GM19238 (cell line): ENCODE results near the gene C6orf132.

ENCODE experiments used
- DNase-seq: peaks from one replicate; pipeline ENCODE4 v3.0.0; 2011; ENCODE audit warnings: low spot score; ENCODE audit not compliant: insufficient read length

Gene C6orf132

DNA sequence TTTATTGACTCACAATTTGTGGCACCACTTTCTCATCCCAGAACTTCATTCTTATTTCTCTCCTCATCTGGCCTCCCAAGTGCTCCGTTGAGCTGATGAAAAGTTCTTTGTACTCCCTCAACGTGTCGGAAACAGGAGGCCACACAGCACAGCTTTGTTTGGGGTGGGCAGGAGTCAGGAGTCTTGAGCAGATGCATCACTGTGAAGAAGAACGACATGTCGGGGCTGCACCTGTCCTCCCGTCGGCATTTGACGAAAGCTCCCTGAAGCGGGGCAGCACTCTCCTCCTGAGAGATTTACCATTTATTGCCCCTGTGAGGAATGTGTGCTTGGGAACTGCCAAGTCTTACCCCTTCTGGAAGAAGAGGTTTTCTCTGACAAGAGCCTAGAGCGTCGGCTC lies 64.0 kb downstream of the C6orf132 start:
- no peak for DNase-seq

GRCh38 chr6:42075159-42075838 lies 67.1 kb downstream of the C6orf132 start:
- peak; percentile 37 for DNase-seq

- no peak for DNase-seq
Observed at GRCh38 chr6:42073287-42073686, 69.1 kb downstream of the C6orf132 start.

- DNase-seq, result no peak
Observed at GRCh38 chr6:42071881-42072583, 70.4 kb downstream of the C6orf132 start.

DNA sequence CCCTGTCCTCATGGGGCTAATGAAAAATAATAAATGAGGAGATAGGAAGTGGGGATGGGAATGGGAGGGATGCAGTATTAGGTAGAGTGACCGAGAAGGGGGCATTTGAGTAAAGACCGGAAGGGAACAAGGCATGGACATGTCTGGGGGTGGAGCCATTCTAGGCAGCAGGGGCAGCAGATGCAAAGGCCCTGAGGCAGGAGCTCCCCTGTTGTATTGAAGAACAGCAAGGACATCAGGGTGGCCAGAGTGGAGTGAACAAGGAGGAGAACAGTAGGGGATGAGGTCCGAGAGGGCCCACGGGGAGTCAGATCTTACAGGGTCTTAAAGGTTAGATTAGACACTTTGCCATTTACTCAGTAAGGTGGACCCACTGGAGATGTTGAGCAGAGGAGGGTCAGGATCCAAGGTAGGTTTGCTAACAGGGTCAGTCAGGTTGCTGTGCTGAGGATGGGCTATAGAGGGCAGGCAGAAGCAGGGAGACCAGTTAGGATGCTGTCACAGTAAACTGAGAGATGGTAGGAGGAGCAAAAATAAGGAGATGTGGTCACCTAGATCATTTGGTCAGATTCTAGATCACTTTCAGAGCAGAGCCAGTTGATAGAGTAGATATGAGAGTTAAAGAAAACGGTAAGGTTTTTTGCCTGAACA lies 73.4 kb downstream of the C6orf132 start:
- no peak for DNase-seq

DNA sequence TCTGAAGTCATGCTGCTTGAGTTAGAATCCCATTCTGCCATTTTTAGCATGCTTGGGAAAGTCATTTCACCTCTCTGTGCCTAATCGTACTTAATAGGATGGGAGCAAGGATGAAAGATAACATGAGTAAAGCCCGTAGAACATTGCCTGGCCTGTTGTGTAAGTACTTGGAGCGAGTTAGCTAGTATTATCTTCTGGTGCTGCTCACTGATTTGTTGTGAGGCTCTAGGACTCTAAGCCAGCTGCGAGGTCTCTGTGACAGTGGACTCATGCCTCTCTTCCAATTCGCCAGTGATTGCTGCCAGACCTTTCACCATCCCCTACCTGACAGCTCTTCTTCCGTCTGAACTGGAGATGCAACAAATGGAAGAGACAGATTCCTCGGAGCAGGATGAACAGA lies 74.2 kb downstream of the C6orf132 start:
- no peak for DNase-seq

- no peak for DNase-seq
Observed at GRCh38 chr6:42066156-42066675, 76.2 kb downstream of the C6orf132 start.

DNA sequence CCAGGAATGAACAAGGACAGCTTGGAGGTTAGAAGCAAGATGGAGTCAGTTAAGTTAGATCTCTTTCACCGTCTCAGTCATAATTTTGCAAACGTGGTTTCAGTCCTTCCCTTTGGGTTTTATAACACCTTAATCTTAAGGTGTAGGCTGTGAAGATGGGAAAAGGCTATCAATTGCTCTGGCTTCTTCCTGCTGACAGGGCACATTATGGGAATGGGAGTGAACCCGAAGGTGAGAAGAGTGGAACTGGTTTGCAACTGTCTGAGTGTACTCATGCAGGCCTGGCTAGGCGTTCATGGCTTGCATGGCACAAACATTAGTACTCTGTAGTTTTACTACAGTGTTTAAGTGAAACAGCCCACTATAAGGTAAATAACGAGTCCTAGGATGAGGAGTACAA lies 82.7 kb downstream of the C6orf132 start:
- no peak for DNase-seq

DNA sequence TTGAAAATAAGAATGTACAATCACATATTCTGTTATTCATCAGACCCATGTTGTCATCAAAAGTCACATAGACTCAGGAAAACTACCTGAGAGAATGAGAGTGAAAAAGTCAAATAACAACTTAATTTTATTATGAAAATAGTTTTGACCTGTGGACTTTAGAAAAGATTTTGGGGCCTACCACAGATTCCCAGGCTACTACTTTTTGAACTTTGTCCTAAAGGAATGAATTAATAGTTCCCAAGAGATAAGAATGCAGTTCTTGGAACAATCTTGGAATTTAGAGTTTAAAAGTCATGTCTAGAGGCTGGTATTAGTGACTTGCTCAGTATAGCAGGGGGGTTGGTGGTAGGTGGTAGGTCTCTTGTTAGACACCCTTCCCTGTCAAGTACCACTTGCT lies 88.8 kb downstream of the C6orf132 start:
- no peak for DNase-seq

DNA sequence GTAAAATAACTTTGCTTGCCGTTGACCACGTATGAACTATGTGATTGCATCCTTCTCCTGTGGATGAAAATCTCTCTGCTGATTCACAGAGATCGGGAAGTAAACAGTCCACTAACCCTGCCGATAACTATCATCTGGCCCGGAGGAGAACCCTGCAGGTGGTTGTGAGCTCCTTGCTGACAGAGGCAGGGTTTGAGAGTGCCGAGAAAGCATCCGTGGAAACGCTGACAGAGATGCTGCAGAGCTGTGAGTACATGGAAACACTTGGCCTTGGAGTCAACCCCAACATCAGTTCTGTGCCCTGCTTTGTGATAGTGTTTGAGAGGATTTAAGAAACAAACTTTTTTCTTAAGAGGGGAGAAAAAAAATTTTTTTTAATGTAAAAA lies 91.2 kb downstream of the C6orf132 start:
- DNase-seq, result no peak
